Fibroblast of skin of right biceps (primary cell): Measurements from ENCODE around the gene OAF.

Experiments
- DNase-seq: peaks from one replicate; pipeline ENCODE4 v3.0.0-alpha.2; 2013

Gene OAF

GRCh38 chr11:120224972-120225909, 14.4 kb downstream of the OAF start:
- DNase-seq, result no peak

- no peak for DNase-seq
Observed at GRCh38 chr11:120226242-120226641, 15.4 kb downstream of the OAF start.

- DNase-seq, result no peak
Observed at GRCh38 chr11:120226714-120227113, 15.9 kb downstream of the OAF start.

- no peak for DNase-seq
Observed at GRCh38 chr11:120227228-120227852, 16.5 kb downstream of the OAF start.

- no peak for DNase-seq
Observed at GRCh38 chr11:120228794-120229384, 18.1 kb downstream of the OAF start.

- peak; percentile 20 for DNase-seq
Observed at GRCh38 chr11:120229451-120230424, 18.9 kb downstream of the OAF start.

- DNase-seq, result no peak
Observed at GRCh38 chr11:120230433-120231071, 19.7 kb downstream of the OAF start.

GRCh38 chr11:120231963-120232362, 21.1 kb downstream of the OAF start:
- no peak for DNase-seq

GRCh38 chr11:120233207-120233803, 22.5 kb downstream of the OAF start:
- no peak for DNase-seq

GRCh38 chr11:120235024-120235628, 24.3 kb downstream of the OAF start:
- peak; percentile 50 for DNase-seq

- DNase-seq, result peak; percentile 73
Observed at GRCh38 chr11:120236169-120237107, 25.6 kb downstream of the OAF start.

GRCh38 chr11:120238968-120239620, 28.3 kb downstream of the OAF start:
- DNase-seq, result no peak

GRCh38 chr11:120239713-120240640, 29.1 kb downstream of the OAF start, which contains the start of gene POU2F3:
Gene POU2F3 (plus strand): TSS chr11:120240140. CDS start chr11:120240344, 204 bp downstream.
- no peak for DNase-seq

GRCh38 chr11:120240866-120241265, 30.0 kb downstream of the OAF start:
- DNase-seq, result no peak

- no peak for DNase-seq
Observed at GRCh38 chr11:120241277-120241676, 30.4 kb downstream of the OAF start.

- DNase-seq, result no peak
Observed at GRCh38 chr11:120243221-120243620, 32.4 kb downstream of the OAF start.

GRCh38 chr11:120244476-120245365, 33.9 kb downstream of the OAF start:
- peak; percentile 66 for DNase-seq
